ENCODE data around the gene PAMR1. TPM values are rescaled to one million over a fixed set of nuclear protein-coding genes. Genes with fewer than 3 reads are reported as not detected.

The PAMR1 gene
- total RNA-seq = 30.7 and 40.1 TPM in 2 replicates

GRCh38 chr11:35525501-35526175 lies at the start of gene PAMR1:
Gene PAMR1 (minus strand): TSS chr11:35525616. CDS start chr11:35525585, 31 bp downstream.

GRCh38 chr11:35419184-35419829 lies 106.1 kb downstream of the PAMR1 start, which contains the start of gene SLC1A2:
Gene SLC1A2 (minus strand): TSS chr11:35419558. CDS start chr11:35418966, 592 bp downstream.

Other genes with a start within 250 kb of the PAMR1 start
- 6.0 and 8.6 TPM in 2 replicates for gene SLC1A2, start 106.1 kb downstream of the PAMR1 start, total RNA-seq
- gene FJX1, start 92.8 kb upstream of the PAMR1 start, total RNA-seq = 16.1 and 19.6 TPM in 2 replicates
- gene TRIM44, start 137.2 kb upstream of the PAMR1 start, total RNA-seq = 39.7 and 44.9 TPM in 2 replicates

All from hair follicle dermal papilla cell (primary cell).